SK-N-SH (cell line): Measurements from ENCODE around the gene LST1. TPM values are rescaled to one million over a fixed set of nuclear protein-coding genes. Genes with fewer than 3 reads are reported as not detected.

ENCODE experiments used
- CTCF ChIA-PET: fragments of 300-600, 350-600 bp; formaldehyde crosslinking; extraction: SDS; loops from one replicate; lab custom pipeline; 2021; lab: Yijun Ruan, JAX
- POLR2A ChIA-PET: fragments of 350-600 bp; sonication (Branson Sonifier 250); formaldehyde crosslinking; extraction: SDS; loops from one replicate; lab custom pipeline; 2020; ENCODE audit warnings: antibody characterized with exemption, inconsistent platforms; lab: Yijun Ruan, JAX
- DNase-seq: peaks from one replicate; pipeline ENCODE4 v3.0.0; 2012
- H2AFZ ChIP-seq: fragments of 200-600 bp; sonication (generic); 2 replicates; pipeline ENCODE4 v1.8.1; 2016; ENCODE audit warnings: antibody characterized with exemption, mild to moderate bottlenecking, low read depth
- H3F3A ChIP-seq: fragments of 200-600 bp; sonication (generic); replicated peaks from 2 replicates; pipeline ENCODE3; 2016; ENCODE audit warnings: antibody characterized with exemption, mild to moderate bottlenecking; ENCODE audit not compliant: insufficient read depth
- H3K27ac ChIP-seq, 2 experiments: fragments of 200-500 bp in 1 of 2; fragments of 200-600 bp in 1 of 2; sonication (Bioruptor generic) in 1 of 2; sonication (generic), shearing (Covaris generic) in 1 of 2; 2 replicates each; pipeline versions ENCODE4 v1.5.1 to v1.6.1; 2014 to 2016; ENCODE audit warnings: low read depth in 2 of 2, inconsistent platforms in 1 of 2, low read length in 1 of 2, mild to moderate bottlenecking in 1 of 2, mixed read lengths in 1 of 2
- H3K27me3 ChIP-seq: fragments of 200-600 bp; sonication (generic), shearing (Covaris generic); 2 replicates; pipeline ENCODE4 v1.6.1; 2016; ENCODE audit warnings: mixed run types; ENCODE audit not compliant: insufficient read depth
- H3K36me3 ChIP-seq, 2 experiments: fragments of 200-500 bp in 1 of 2; fragments of 200-600 bp in 1 of 2; sonication (Bioruptor generic) in 1 of 2; sonication (generic) in 1 of 2; replicated peaks in 1 of 2; 2 replicates each; pipeline versions ENCODE3 to v1.5.1; 2014 to 2016; ENCODE audit warnings: low read length in 1 of 2, mild to moderate bottlenecking in 1 of 2; ENCODE audit not compliant: insufficient read depth in 2 of 2, control insufficient read depth in 1 of 2
- H3K4me1 ChIP-seq, 2 experiments: fragments of 200-500 bp in 1 of 2; fragments of 200-600 bp in 1 of 2; sonication (Bioruptor generic) in 1 of 2; sonication (generic), shearing (Covaris generic) in 1 of 2; 2 replicates each; pipeline versions ENCODE4 v1.5.1 to v1.6.1; 2014 to 2016; ENCODE audit warnings: low read depth in 1 of 2, low read length in 1 of 2, mixed run types in 1 of 2; ENCODE audit not compliant: insufficient read depth in 2 of 2, control insufficient read depth in 1 of 2
- H3K4me2 ChIP-seq: fragments of 200-600 bp; sonication (generic), shearing (Covaris generic); 2 replicates; pipeline ENCODE4 v1.6.1; 2017; ENCODE audit warnings: mixed run types
- H3K4me3 ChIP-seq, 2 experiments: fragments of 200-500 bp in 1 of 2; fragments of 200-600 bp in 1 of 2; sonication (Bioruptor generic) in 1 of 2; sonication (generic), shearing (Covaris generic) in 1 of 2; 2 replicates each; pipeline versions ENCODE4 v1.5.1 to v1.8.1; 2014 to 2016; ENCODE audit warnings: low read depth in 2 of 2, inconsistent platforms in 1 of 2, low read length in 1 of 2, mild to moderate bottlenecking in 1 of 2, mixed read lengths in 1 of 2, moderate library complexity in 1 of 2
- H3K79me2 ChIP-seq: fragments of 200-600 bp; sonication (generic); 2 replicates; pipeline ENCODE4 v1.8.1; 2017; ENCODE audit warnings: mild to moderate bottlenecking; ENCODE audit not compliant: insufficient read depth
- H3K9ac ChIP-seq: fragments of 200-600 bp; sonication (generic); 2 replicates; pipeline ENCODE4 v1.6.1; 2017; ENCODE audit warnings: mixed run types
- H3K9me2 ChIP-seq: fragments of 200-600 bp; sonication (generic); 2 replicates; pipeline ENCODE4 v1.6.1; 2017; ENCODE audit warnings: mixed run types
- H3K9me3 ChIP-seq: fragments of 200-600 bp; sonication (generic); 2 replicates; pipeline ENCODE4 v1.6.1; 2017; ENCODE audit warnings: mixed run types, mild to moderate bottlenecking, moderate library complexity
- H4K20me1 ChIP-seq: fragments of 200-600 bp; sonication (generic); 2 replicates; pipeline ENCODE4 v1.6.1; 2017; ENCODE audit warnings: mild to moderate bottlenecking, mixed run types; ENCODE audit not compliant: insufficient read depth
- ELF1 ChIP-seq: IDR thresholded peaks from 2 replicates; pipeline ENCODE4 v1.4.0; 2012
- EZH2phosphoT487 ChIP-seq: fragments of 200-600 bp; sonication (generic); IDR thresholded peaks from 2 replicates; pipeline ENCODE4 v1.6.1; 2017; ENCODE audit warnings: low read depth, mixed run types, mild to moderate bottlenecking, antibody characterized with exemption, moderate library complexity, borderline replicate concordance
- GATA2 ChIP-seq: sonication (generic); formaldehyde crosslinking; IDR thresholded peaks from 2 replicates; pipeline ENCODE4 v1.5.0; 2020; ENCODE audit warnings: mild to moderate bottlenecking, missing genetic modification reagents
- JUND ChIP-seq: IDR thresholded peaks from 2 replicates; pipeline ENCODE4 v1.4.0; 2012
- MEF2A ChIP-seq: IDR thresholded peaks from 2 replicates; pipeline ENCODE4 v1.4.0; 2012; ENCODE audit warnings: low read depth, borderline replicate concordance
- MXI1 ChIP-seq: IDR thresholded peaks from 2 replicates; pipeline ENCODE4 v1.6.1; 2012; ENCODE audit warnings: mild to moderate bottlenecking, low read depth, low read length, improper control_type of control experiment
- REST ChIP-seq: IDR thresholded peaks from 2 replicates; pipeline ENCODE4 v1.6.1; 2012; ENCODE audit warnings: mild to moderate bottlenecking, low read depth, low read length, moderate library complexity
- RFX5 ChIP-seq: IDR thresholded peaks from 2 replicates; pipeline ENCODE4 v1.6.1; 2012; ENCODE audit warnings: mild to moderate bottlenecking, improper control_type of control experiment, low read length
- RXRA ChIP-seq: IDR thresholded peaks from 2 replicates; pipeline ENCODE4 v1.4.0; 2012; ENCODE audit warnings: low read depth, mild to moderate bottlenecking, borderline replicate concordance
- SIN3A ChIP-seq: IDR thresholded peaks from 2 replicates; pipeline ENCODE4 v1.6.1; 2012; ENCODE audit warnings: low read depth, mild to moderate bottlenecking, low read length, moderate library complexity, borderline replicate concordance
- TAF1 ChIP-seq: IDR thresholded peaks from 2 replicates; pipeline ENCODE4 v1.6.1; 2012; ENCODE audit warnings: low read depth, mild to moderate bottlenecking, low read length, moderate library complexity, borderline replicate concordance
- TCF12 ChIP-seq: IDR thresholded peaks from 2 replicates; pipeline ENCODE4 v1.4.0; 2012
- USF1 ChIP-seq: IDR thresholded peaks from 2 replicates; pipeline ENCODE4 v1.4.0; 2012; ENCODE audit warnings: low read depth, borderline replicate concordance
- WGBS: methylation state at CpG from one replicate; pipeline ENCODE4 v1.1.6; 2017; ENCODE audit warnings: low lambda C conversion rate; 5-methylcytosine and 5-hydroxymethylcytosine counted together
- polyA plus RNA-seq, 3 experiments: library from polyadenylated mRNA; depleted of rRNA; stranded (reverse); fragments of >200 nt; gene quantifications; 2 replicates each; pipeline ENCODE4 v1.2.3, GENCODE V29; 2012
- TF ChIP-seq, protein P1 (sequence below): fragments of 150-350 bp; IDR thresholded peaks from 2 replicates; pipeline ENCODE4 v1.6.1; 2017; ENCODE audit warnings: antibody characterized with exemption, low read length, low read depth, borderline replicate concordance
- TF ChIP-seq, protein P2 (sequence below): IDR thresholded peaks from 2 replicates; pipeline ENCODE4 v1.4.0; 2012; ENCODE audit warnings: low read depth
- TF ChIP-seq, protein P3 (sequence below): fragments of 150-350 bp; IDR thresholded peaks from 2 replicates; pipeline ENCODE4 v1.6.1; 2016; ENCODE audit warnings: mild to moderate bottlenecking, low read depth, low read length
- TF ChIP-seq, protein P4 (sequence below): IDR thresholded peaks from 2 replicates; pipeline ENCODE4; 2012

The LST1 gene
- polyA plus RNA-seq, 1 of the 3 experiments (the other 2 are of a cell fraction) = not detected

- Histone ChIP-seq H3K27me3 (no peaks in the 10 kb centered on the region), H3K9ac (no peak overlapping the region), H3K4me3 (no peak overlapping the region), H3K4me1 (no peaks in the 10 kb centered on the region), H3K36me3 (no peaks in the 10 kb centered on the region), H3K79me2 (no peaks in the 10 kb centered on the region), H3K27ac (no peak overlapping the region), H3K9me3 (no peaks in the 10 kb centered on the region; the same call in 1 of the 2 replicates), H3K9me2 (no peaks in the 10 kb centered on the region), H4K20me1 (no peaks in the 10 kb centered on the region), H3F3A (peaks cover 2% of the 10 kb centered on the region), H2AFZ (no peak overlapping the region), H3K4me2 (no peak overlapping the region)
- TF ChIP-seq REST (no peak), RXRA (no peak), MEF2A (no peak), EZH2phosphoT487 (no peak), GATA2 (CRISPR knock-in tag) (no peak), ELF1 (no peak), TCF12 (no peak), SIN3A (no peak), MXI1 (no peak), USF1 (no peak), RFX5 (no peak), TAF1 (no peak), JUND (no peak)
- TF ChIP-seq, protein P1, sequence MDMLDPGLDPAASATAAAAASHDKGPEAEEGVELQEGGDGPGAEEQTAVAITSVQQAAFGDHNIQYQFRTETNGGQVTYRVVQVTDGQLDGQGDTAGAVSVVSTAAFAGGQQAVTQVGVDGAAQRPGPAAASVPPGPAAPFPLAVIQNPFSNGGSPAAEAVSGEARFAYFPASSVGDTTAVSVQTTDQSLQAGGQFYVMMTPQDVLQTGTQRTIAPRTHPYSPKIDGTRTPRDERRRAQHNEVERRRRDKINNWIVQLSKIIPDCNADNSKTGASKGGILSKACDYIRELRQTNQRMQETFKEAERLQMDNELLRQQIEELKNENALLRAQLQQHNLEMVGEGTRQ = no peak
- TF ChIP-seq, protein P2, sequence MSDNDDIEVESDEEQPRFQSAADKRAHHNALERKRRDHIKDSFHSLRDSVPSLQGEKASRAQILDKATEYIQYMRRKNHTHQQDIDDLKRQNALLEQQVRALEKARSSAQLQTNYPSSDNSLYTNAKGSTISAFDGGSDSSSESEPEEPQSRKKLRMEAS = no peak
- TF ChIP-seq, protein P3, sequence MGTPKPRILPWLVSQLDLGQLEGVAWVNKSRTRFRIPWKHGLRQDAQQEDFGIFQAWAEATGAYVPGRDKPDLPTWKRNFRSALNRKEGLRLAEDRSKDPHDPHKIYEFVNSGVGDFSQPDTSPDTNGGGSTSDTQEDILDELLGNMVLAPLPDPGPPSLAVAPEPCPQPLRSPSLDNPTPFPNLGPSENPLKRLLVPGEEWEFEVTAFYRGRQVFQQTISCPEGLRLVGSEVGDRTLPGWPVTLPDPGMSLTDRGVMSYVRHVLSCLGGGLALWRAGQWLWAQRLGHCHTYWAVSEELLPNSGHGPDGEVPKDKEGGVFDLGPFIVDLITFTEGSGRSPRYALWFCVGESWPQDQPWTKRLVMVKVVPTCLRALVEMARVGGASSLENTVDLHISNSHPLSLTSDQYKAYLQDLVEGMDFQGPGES = no peak
- TF ChIP-seq, protein P4, sequence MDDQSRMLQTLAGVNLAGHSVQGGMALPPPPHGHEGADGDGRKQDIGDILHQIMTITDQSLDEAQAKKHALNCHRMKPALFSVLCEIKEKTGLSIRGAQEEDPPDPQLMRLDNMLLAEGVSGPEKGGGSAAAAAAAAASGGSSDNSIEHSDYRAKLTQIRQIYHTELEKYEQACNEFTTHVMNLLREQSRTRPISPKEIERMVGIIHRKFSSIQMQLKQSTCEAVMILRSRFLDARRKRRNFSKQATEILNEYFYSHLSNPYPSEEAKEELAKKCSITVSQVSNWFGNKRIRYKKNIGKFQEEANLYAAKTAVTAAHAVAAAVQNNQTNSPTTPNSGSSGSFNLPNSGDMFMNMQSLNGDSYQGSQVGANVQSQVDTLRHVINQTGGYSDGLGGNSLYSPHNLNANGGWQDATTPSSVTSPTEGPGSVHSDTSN = no peak
- no peak for DNase-seq
- ChIA-PET CTCF (interaction anchor here (0.8 to 5.4 kb wide), 6 partner anchors 10 to 28 kb away, joined by 3 to 22 read pairs (median 12); partner anchors contain the start of genes ATP6V1G2 and LTB), POLR2A (no interaction called here)
- 60% methylated on average over 1 of the region's 1 CpG for WGBS
These were observed 16.1 kb upstream of the LST1 start for GRCh38 chr6:31569861-31570536.
